K562 (cell line): Measurements from ENCODE around the gene SCRN1. TPM values are rescaled to one million over a fixed set of nuclear protein-coding genes. Genes with fewer than 3 reads are reported as not detected.

Source experiments
- ATAC-seq: fragments of 200-7000 bp; cut with Tn5 transposase; 3 replicates; pipeline ENCODE4 v1.9.1; 2020; ENCODE audit warnings: moderate library complexity
- BruUV-seq: library from RNA; stranded (reverse); fragments of 400-500 nt; replicated peaks from 2 replicates; lab custom pipeline; 2021; lab: Mats Ljungman, UMichigan
- CTCF ChIA-PET: fragments of 300-600 bp; formaldehyde crosslinking; extraction: SDS; loops from one replicate; lab custom pipeline; 2021; ENCODE audit warnings: low intra/inter-chr PET ratio; lab: Yijun Ruan, JAX
- POLR2A ChIA-PET: fragments of 300-600, 350-650 bp; sonication (Branson Sonifier 250); formaldehyde crosslinking; extraction: SDS; loops from one replicate; lab custom pipeline; 2021; ENCODE audit warnings: antibody characterized with exemption, inconsistent platforms; lab: Yijun Ruan, JAX
- DNase-seq, 4 experiments: peaks; one replicate each; pipeline versions ENCODE4 v3.0.0 to v3.0.0-alpha.2; 2011 to 2018; ENCODE audit warnings: low spot score in 3 of 4, mixed read lengths in 3 of 4; ENCODE audit errors: extremely low read depth in 1 of 4
- FAIRE-seq: peaks from 2 replicates; lab custom pipeline; 2011; peaks lifted over from hg19 to GRCh38; lab: Jason Lieb, UNC
- H2AFZ ChIP-seq: 2 replicates; pipeline ENCODE4 v1.6.0; 2011; ENCODE audit warnings: low read depth, low read length, control low read depth, inconsistent platforms
- H3K27ac ChIP-seq: fragments of 200-600 bp; 3 replicates; pipeline ENCODE4 v1.8.0; 2011; ENCODE audit warnings: low read depth, mild to moderate bottlenecking, control low read depth, inconsistent platforms, low read length, moderate library complexity, mixed read lengths; ENCODE audit errors: extremely low read depth
- H3K27me3 ChIP-seq, 2 experiments: fragments of 300-600 bp in 1 of 2; 2 replicates in 1 of 2; 3 replicates in 1 of 2; pipeline versions ENCODE4 v1.6.0 to v1.8.0; 2011; ENCODE audit warnings: inconsistent platforms in 2 of 2, low read length in 2 of 2, mild to moderate bottlenecking in 1 of 2, mixed read lengths in 1 of 2, moderate library complexity in 1 of 2; ENCODE audit not compliant: control insufficient read depth in 2 of 2, insufficient read depth in 2 of 2
- H3K36me3 ChIP-seq: fragments of 300-600 bp; 3 replicates; pipeline ENCODE4 v1.8.0; 2011; ENCODE audit warnings: mild to moderate bottlenecking, low read length, inconsistent platforms; ENCODE audit not compliant: control insufficient read depth, insufficient read depth
- H3K4me1 ChIP-seq, 2 experiments: fragments of 200-600 bp in 1 of 2; replicated peaks in 1 of 2; 2 replicates in 1 of 2; 3 replicates in 1 of 2; pipeline versions ENCODE4 v1.5.1 to v1.8.0; 2011; ENCODE audit warnings: inconsistent platforms in 2 of 2, low read length in 2 of 2, mild to moderate bottlenecking in 1 of 2, mixed read lengths in 1 of 2, moderate library complexity in 1 of 2; ENCODE audit not compliant: control insufficient read depth in 2 of 2, insufficient read depth in 2 of 2
- H3K4me2 ChIP-seq: 2 replicates; pipeline ENCODE4 v1.6.1; 2011; ENCODE audit warnings: low read length, control low read depth, inconsistent platforms, mixed read lengths; ENCODE audit not compliant: insufficient read depth
- H3K4me3 ChIP-seq: fragments of 200-600 bp; sonication (generic), shearing (Covaris generic); 2 replicates; pipeline ENCODE4 v1.5.1; 2016; ENCODE audit warnings: control low read depth, inconsistent platforms
- H3K79me2 ChIP-seq: fragments of 200-600 bp; 3 replicates; pipeline ENCODE4 v1.8.0; 2011; ENCODE audit warnings: low read length, inconsistent platforms; ENCODE audit not compliant: control insufficient read depth, insufficient read depth
- H3K9ac ChIP-seq, 2 experiments: 2 replicates each; pipeline versions ENCODE4 v1.6.0 to v1.6.1; 2011; ENCODE audit warnings: low read depth in 2 of 2, low read length in 2 of 2, control low read depth in 1 of 2, inconsistent platforms in 1 of 2, mild to moderate bottlenecking in 1 of 2, mixed read lengths in 1 of 2; ENCODE audit not compliant: insufficient read depth in 1 of 2
- H3K9me1 ChIP-seq: one replicate; pipeline ENCODE4 v1.6.0; 2011; ENCODE audit warnings: inconsistent platforms, mild to moderate bottlenecking, low read length, moderate library complexity; ENCODE audit not compliant: control insufficient read depth, insufficient read depth
- H3K9me3 ChIP-seq: replicated peaks from 2 replicates; pipeline ENCODE4 v1.5.1; 2011; ENCODE audit warnings: low read depth, low read length, inconsistent platforms; ENCODE audit not compliant: control insufficient read depth, insufficient read depth
- H4K20me1 ChIP-seq: replicated peaks from 2 replicates; pipeline ENCODE4 v1.6.1; 2011; ENCODE audit warnings: low read length, inconsistent platforms, mixed read lengths; ENCODE audit not compliant: control insufficient read depth, insufficient read depth
- ATF1 ChIP-seq, 2 experiments: fragments of 450-650 bp in 1 of 2; IDR thresholded peaks; 2 replicates each; pipeline ENCODE4 v1.6.1; 2016; ENCODE audit warnings: missing compliant biosample characterization in 1 of 2, missing genetic modification characterization in 1 of 2
- CAMTA2 ChIP-seq: fragments of 250-450 bp; sonication (Bioruptor Pico); conservative IDR thresholded peaks from 2 replicates; pipeline ENCODE4 v1.5.1; 2022
- CBX8 ChIP-seq: fragments of 200-600 bp; sonication (generic); IDR thresholded peaks from 2 replicates; pipeline ENCODE4 v1.6.1; 2012; ENCODE audit warnings: borderline replicate concordance, mixed run types, low read depth, mild to moderate bottlenecking, moderate library complexity, mixed read lengths, low read length, control low read depth, inconsistent platforms; ENCODE audit not compliant: poor library complexity, severe bottlenecking; ENCODE audit errors: extremely low read depth
- CEBPZ ChIP-seq: fragments of 150-350 bp; IDR thresholded peaks from 2 replicates; pipeline ENCODE4 v1.6.1; 2014; ENCODE audit warnings: low read depth, mild to moderate bottlenecking, low read length, borderline replicate concordance
- FOXK2 ChIP-seq, 2 experiments: fragments of 450-650 bp; IDR thresholded peaks in 1 of 2; conservative IDR thresholded peaks in 1 of 2; 2 replicates each; pipeline ENCODE4 v1.6.1; 2016; ENCODE audit warnings: low read depth in 2 of 2, mild to moderate bottlenecking in 1 of 2
- GTF3C2 ChIP-seq: IDR thresholded peaks from 3 replicates; pipeline ENCODE4 v1.6.1; 2011; ENCODE audit warnings: borderline replicate concordance, mild to moderate bottlenecking, moderate library complexity; ENCODE audit not compliant: insufficient read length; ENCODE audit errors: extremely low read depth
- HOXB6 ChIP-seq: fragments of 250-450 bp; sonication (Bioruptor Pico); IDR thresholded peaks from 2 replicates; pipeline ENCODE4 v1.5.1; 2022; ENCODE audit warnings: mild to moderate bottlenecking, borderline replicate concordance
- JUNB ChIP-seq: fragments of 450-650 bp; formaldehyde crosslinking; conservative IDR thresholded peaks from 2 replicates; pipeline ENCODE4 v1.4.0; 2020; ENCODE audit warnings: mild to moderate bottlenecking
- KLF16 ChIP-seq: IDR thresholded peaks from 2 replicates; pipeline ENCODE4 v1.6.1; 2016; ENCODE audit warnings: antibody characterized with exemption
- XRCC3 ChIP-seq: fragments of 450-650 bp; IDR thresholded peaks from 2 replicates; pipeline ENCODE4 v1.6.1; 2017; ENCODE audit warnings: mild to moderate bottlenecking, moderate library complexity
- ZNF282 ChIP-seq: sonication (generic); formaldehyde crosslinking; IDR thresholded peaks from 2 replicates; pipeline ENCODE4 v1.8.1; 2023; ENCODE audit warnings: missing genetic modification reagents
- ZNF551 ChIP-seq: fragments of 250-450 bp; sonication (Bioruptor Pico); IDR thresholded peaks from 2 replicates; pipeline ENCODE4 v1.5.0; 2021; ENCODE audit warnings: mild to moderate bottlenecking, moderate library complexity
- ZNF668 ChIP-seq: fragments of 250-450 bp; sonication (Bioruptor Pico); IDR thresholded peaks from 2 replicates; pipeline ENCODE4 v1.8.0; 2022; ENCODE audit warnings: mild to moderate bottlenecking, inconsistent platforms
- ZNF699 ChIP-seq: fragments of 250-450 bp; sonication (Bioruptor Pico); IDR thresholded peaks from 2 replicates; pipeline ENCODE4 v1.8.0; 2021; ENCODE audit warnings: mild to moderate bottlenecking, moderate library complexity; ENCODE audit not compliant: insufficient replicate concordance
- WGBS: fragments of 100-300 bp; shearing (Covaris generic); methylation state at CpG from one replicate; pipeline ENCODE4 v1.1.6; 2016; ENCODE audit warnings: low coverage, mixed read lengths; ENCODE audit not compliant: insufficient coverage; ENCODE audit errors: missing lambda C conversion rate; 5-methylcytosine and 5-hydroxymethylcytosine counted together
- in situ Hi-C: fragments of 300-500 bp; cut with MboI; formaldehyde crosslinking; loops from 4 replicates; pipeline ENCODE4 v1.15.0; 2018; ENCODE audit warnings: inconsistent platforms, mixed read lengths
- intact Hi-C: fragments of 100-400 bp; cut with micrococcal nuclease; formaldehyde crosslinking; loops from 2 replicates; pipeline ENCODE4 v1.14.2; 2022
- polyA plus RNA-seq, 8 experiments: library from polyadenylated mRNA; depleted of rRNA in 4 of 8; stranded (reverse) in 5 of 8; unstranded in 3 of 8; fragments of >200 nt; fragmentation: Nextera tagmentation in 2 of 8; fragmentation: Illumina TruSeq in 1 of 8; extraction: Ambion mirVana in 2 of 8; extraction: Trizol in 1 of 8; gene quantifications; 2 replicates each; pipeline versions ENCODE4 v1.2.1 to v1.2.3, GENCODE V29; 2011 to 2014; ENCODE audit warnings: inconsistent platforms in 1 of 8, missing spikeins in 1 of 8
- total RNA-seq, 7 experiments: library from RNA; depleted of rRNA in 6 of 7; stranded (reverse); fragments of >200 nt in 6 of 7; fragmentation: Illumina TruSeq in 2 of 7; extraction: Trizol in 2 of 7; gene quantifications; 2 replicates each; pipeline versions ENCODE4 v1.2.1 to v1.2.3, GENCODE V29; 2011 to 2021; ENCODE audit warnings: low replicate concordance in 1 of 7
- TF ChIP-seq, protein P1 (sequence below): fragments of 450-650 bp; formaldehyde crosslinking; IDR thresholded peaks from 2 replicates; pipeline ENCODE4 v1.4.0; 2020; ENCODE audit warnings: mild to moderate bottlenecking, moderate library complexity

Gene SCRN1
- total and polyA plus RNA-seq, 9 of the 15 experiments (the other 6 are each of a cell fraction or from before 2014, with no cell fraction given) = 0.13 to 1.4 (median 0.20) TPM

GRCh38 chr7:29877196-29877595 is 112.4 kb downstream of the SCRN1 start:
- no peak for FAIRE-seq
- intact Hi-C loops = loop anchor here (5.0 kb wide), 1 partner anchor 185 kb away; no protein-coding TSS in a partner anchor
- WGBS = 9% methylated on average over 3 of the region's 3 CpGs
- ChIA-PET POLR2A (interaction anchor here (0.6 kb wide), 1 partner anchor 185 kb away, joined by 3 read pairs; no protein-coding TSS in a partner anchor), CTCF (interaction anchor here (0.7 to 1.7 kb wide), 3 partner anchors 44 to 242 kb away, joined by 3 to 7 read pairs (median 3); no protein-coding TSS in a partner anchor)
- Histone ChIP-seq H3K27ac (no peak overlapping the region), H3K79me2 (no peaks in the 10 kb centered on the region), H3K4me1 (peaks cover 0 to 6% of the 10 kb centered on the region in 2 experiments; a peak in 1 of 5 replicates), H3K9ac (no peak overlapping the region), H3K9me3 (no peaks in the 10 kb centered on the region), H4K20me1 (no peaks in the 10 kb centered on the region), H3K4me2 (no peak overlapping the region), H3K36me3 (no peaks in the 10 kb centered on the region), H3K27me3 (no peaks in the 10 kb centered on the region), H3K9me1 (no peaks in the 10 kb centered on the region), H3K4me3 (no peak overlapping the region), H2AFZ (no peak overlapping the region)
- in situ Hi-C loops = loop anchor here (10.0 kb wide), 1 partner anchor 178 kb away; no protein-coding TSS in a partner anchor
- ATAC-seq = no peak
- DNase-seq = no peak
- no TSS peak for BruUV-seq
- TF ChIP-seq ZNF551 (no peak), XRCC3 (no peak), ZNF699 (CRISPR knock-in tag) (no peak), HOXB6 (CRISPR knock-in tag) (no peak), CEBPZ (no peak), ZNF668 (CRISPR knock-in tag) (no peak), ATF1 (CRISPR knock-in tag; IDR thresholded peaks at IDR 0.05) (no peak), ATF1 (tag; IDR thresholded peaks at IDR 0.05) (no peak), ZNF282 (CRISPR knock-in tag) (no peak), CBX8 (no peak), JUNB (CRISPR knock-in tag) (no peak), CAMTA2 (CRISPR knock-in tag) (no peak), KLF16 (no peak), GTF3C2 (no peak), FOXK2 (conservative IDR thresholded peaks at IDR 0.05 in 1 of 2, IDR thresholded peaks at IDR 0.05 in 1 of 2; ENCODE audit: low read depth in 2 of 2) (no peak)
- TF ChIP-seq, protein P1, sequence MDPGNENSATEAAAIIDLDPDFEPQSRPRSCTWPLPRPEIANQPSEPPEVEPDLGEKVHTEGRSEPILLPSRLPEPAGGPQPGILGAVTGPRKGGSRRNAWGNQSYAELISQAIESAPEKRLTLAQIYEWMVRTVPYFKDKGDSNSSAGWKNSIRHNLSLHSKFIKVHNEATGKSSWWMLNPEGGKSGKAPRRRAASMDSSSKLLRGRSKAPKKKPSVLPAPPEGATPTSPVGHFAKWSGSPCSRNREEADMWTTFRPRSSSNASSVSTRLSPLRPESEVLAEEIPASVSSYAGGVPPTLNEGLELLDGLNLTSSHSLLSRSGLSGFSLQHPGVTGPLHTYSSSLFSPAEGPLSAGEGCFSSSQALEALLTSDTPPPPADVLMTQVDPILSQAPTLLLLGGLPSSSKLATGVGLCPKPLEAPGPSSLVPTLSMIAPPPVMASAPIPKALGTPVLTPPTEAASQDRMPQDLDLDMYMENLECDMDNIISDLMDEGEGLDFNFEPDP (CRISPR knock-in tag) = no peak
